Neural progenitor cell (in vitro differentiated cells): Measurements from ENCODE around the gene PRKCD. TPM values are rescaled to one million over a fixed set of nuclear protein-coding genes. Genes with fewer than 3 reads are reported as not detected.

Experiments
- DNase-seq: peaks from one replicate; pipeline ENCODE4 v3.0.0-alpha.2; 2016; ENCODE audit warnings: low spot score
- H2AFZ ChIP-seq: fragments of 200-600 bp; sonication (generic); replicated peaks from 2 replicates; pipeline ENCODE4 v1.6.1; 2016; ENCODE audit warnings: antibody characterized with exemption
- H3F3A ChIP-seq: fragments of 200-600 bp; sonication (generic); 2 replicates; pipeline ENCODE4 v1.6.1; 2016; ENCODE audit warnings: antibody characterized with exemption, low read depth
- H3K27ac ChIP-seq: fragments of 200-600 bp; sonication (generic); 2 replicates; pipeline ENCODE4 v1.5.1; 2016; ENCODE audit warnings: mild to moderate bottlenecking
- H3K27me3 ChIP-seq: fragments of 200-600 bp; sonication (generic); 2 replicates; pipeline ENCODE4 v1.6.1; 2016; ENCODE audit warnings: mild to moderate bottlenecking, moderate library complexity
- H3K36me3 ChIP-seq: fragments of 200-600 bp; sonication (generic); 2 replicates; pipeline ENCODE4 v1.5.1; 2016
- H3K4me1 ChIP-seq: fragments of 200-600 bp; sonication (generic); 2 replicates; pipeline ENCODE4 v1.6.1; 2016; ENCODE audit warnings: mixed run types
- H3K4me2 ChIP-seq: fragments of 200-600 bp; sonication (generic); 2 replicates; pipeline ENCODE4 v1.6.1; 2016
- H3K4me3 ChIP-seq: fragments of 200-600 bp; sonication (generic); 2 replicates; pipeline ENCODE4 v1.5.1; 2016
- H3K79me2 ChIP-seq: fragments of 200-600 bp; sonication (generic); 2 replicates; pipeline ENCODE4 v1.6.1; 2016; ENCODE audit warnings: low read depth
- H3K9ac ChIP-seq: fragments of 200-600 bp; sonication (generic); 2 replicates; pipeline ENCODE4 v1.6.1; 2016
- H3K9me3 ChIP-seq: fragments of 200-600 bp; sonication (generic); 2 replicates; pipeline ENCODE4 v1.5.1; 2016; ENCODE audit warnings: low read depth
- H4K20me1 ChIP-seq: fragments of 200-600 bp; sonication (generic); 2 replicates; pipeline ENCODE4 v1.6.1; 2016; ENCODE audit warnings: low read depth
- H3K27ac Mint-ChIP-seq: 3 replicates; pipeline ENCODE4 v1.8.0; 2021; ENCODE audit warnings: mixed read lengths
- H3K27me3 Mint-ChIP-seq: 2 replicates; pipeline ENCODE4 v1.8.0; 2022; ENCODE audit warnings: low read depth, mild to moderate bottlenecking, inconsistent platforms, moderate library complexity, mixed read lengths; ENCODE audit not compliant: insufficient read depth
- H3K36me3 Mint-ChIP-seq: 3 replicates; pipeline ENCODE4 v1.8.0; 2021; ENCODE audit warnings: mixed read lengths
- H3K4me1 Mint-ChIP-seq: 3 replicates; pipeline ENCODE4 v1.8.0; 2021; ENCODE audit warnings: mixed read lengths
- H3K4me3 Mint-ChIP-seq: 3 replicates; pipeline ENCODE4 v1.8.0; 2021; ENCODE audit warnings: mild to moderate bottlenecking, moderate library complexity, mixed read lengths
- H3K9me3 Mint-ChIP-seq: 3 replicates; pipeline ENCODE4 v1.8.0; 2020; ENCODE audit warnings: mixed read lengths
- EZH2 ChIP-seq: fragments of 200-600 bp; sonication (generic); IDR thresholded peaks from 2 replicates; pipeline ENCODE4 v1.6.1; 2017; ENCODE audit warnings: antibody characterized with exemption, mild to moderate bottlenecking, moderate library complexity
- EZH2phosphoT487 ChIP-seq: fragments of 200-600 bp; sonication (generic); IDR thresholded peaks from 2 replicates; pipeline ENCODE4 v1.6.1; 2017; ENCODE audit warnings: antibody characterized with exemption
- total RNA-seq: library from RNA; depleted of rRNA; stranded (reverse); fragments of >200 nt; gene quantifications from 2 replicates; pipeline ENCODE4 v1.2.3, GENCODE V29; 2015; ENCODE audit warnings: low replicate concordance
- TF ChIP-seq, protein P1 (sequence below): fragments of 200-600 bp; sonication (generic); IDR thresholded peaks from 2 replicates; pipeline ENCODE4 v1.5.1; 2017; ENCODE audit warnings: antibody characterized with exemption, mild to moderate bottlenecking

PRKCD gene
- total RNA-seq, 1 donor from 2014 or later = 8.9 TPM

DNA sequence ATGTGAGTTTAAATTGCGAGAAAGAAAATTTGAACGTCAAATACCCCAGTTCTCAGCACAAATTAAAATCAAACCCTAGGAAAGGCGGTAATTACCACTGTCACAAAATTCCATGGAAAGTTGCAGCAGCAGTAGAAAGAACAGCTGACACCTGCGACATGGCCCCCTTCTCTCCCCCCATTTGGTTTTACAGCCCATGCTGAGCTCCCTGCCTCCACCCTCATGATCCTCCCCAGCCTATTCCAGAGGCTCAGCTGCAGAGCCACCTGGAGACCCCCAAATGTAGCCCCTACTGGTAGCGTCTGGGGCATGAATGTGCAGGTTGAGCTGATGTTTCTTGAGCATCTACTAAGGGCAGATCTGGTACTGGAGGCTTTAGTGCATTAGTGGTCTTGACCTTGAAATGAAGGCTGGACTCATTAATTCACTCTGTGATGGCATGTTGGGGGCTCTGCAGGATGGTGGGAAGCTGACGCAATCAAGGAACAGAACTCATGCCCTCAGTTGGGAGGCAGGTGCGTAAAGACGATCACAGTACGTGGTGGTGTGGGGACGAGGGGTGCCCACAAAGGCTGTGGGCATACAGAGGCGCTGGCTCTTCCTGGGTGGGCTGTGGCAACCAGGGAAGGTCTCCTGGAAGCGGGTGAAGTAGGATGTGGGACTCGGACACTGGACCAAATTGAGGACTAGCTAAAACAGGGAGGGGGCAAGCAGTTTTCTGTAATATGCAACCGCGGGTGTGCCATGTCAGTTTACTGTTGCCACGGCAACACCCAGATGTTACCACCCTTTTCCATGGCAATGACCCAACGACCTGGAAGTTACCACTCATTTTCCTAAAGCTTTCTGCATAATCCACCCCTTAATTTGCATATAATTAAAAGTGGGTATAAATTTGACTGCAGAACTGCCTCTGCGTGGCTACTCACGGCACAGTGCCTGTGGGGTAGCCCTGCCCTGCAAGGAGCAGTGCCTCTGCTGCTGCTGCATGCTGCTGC is 39.8 kb downstream of the PRKCD start:
- Mint-ChIP-seq H3K4me3 (no peak overlapping the region), H3K9me3 (no peaks in the 10 kb centered on the region), H3K4me1 (peaks cover 5% of the 10 kb centered on the region), H3K36me3 (no peaks in the 10 kb centered on the region), H3K27ac (no peak overlapping the region), H3K27me3 (peaks cover 9% of the 10 kb centered on the region)
- TF ChIP-seq EZH2 = no peak
- no peak for TF ChIP-seq EZH2phosphoT487
- TF ChIP-seq, protein P1, sequence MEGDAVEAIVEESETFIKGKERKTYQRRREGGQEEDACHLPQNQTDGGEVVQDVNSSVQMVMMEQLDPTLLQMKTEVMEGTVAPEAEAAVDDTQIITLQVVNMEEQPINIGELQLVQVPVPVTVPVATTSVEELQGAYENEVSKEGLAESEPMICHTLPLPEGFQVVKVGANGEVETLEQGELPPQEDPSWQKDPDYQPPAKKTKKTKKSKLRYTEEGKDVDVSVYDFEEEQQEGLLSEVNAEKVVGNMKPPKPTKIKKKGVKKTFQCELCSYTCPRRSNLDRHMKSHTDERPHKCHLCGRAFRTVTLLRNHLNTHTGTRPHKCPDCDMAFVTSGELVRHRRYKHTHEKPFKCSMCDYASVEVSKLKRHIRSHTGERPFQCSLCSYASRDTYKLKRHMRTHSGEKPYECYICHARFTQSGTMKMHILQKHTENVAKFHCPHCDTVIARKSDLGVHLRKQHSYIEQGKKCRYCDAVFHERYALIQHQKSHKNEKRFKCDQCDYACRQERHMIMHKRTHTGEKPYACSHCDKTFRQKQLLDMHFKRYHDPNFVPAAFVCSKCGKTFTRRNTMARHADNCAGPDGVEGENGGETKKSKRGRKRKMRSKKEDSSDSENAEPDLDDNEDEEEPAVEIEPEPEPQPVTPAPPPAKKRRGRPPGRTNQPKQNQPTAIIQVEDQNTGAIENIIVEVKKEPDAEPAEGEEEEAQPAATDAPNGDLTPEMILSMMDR = no peak
- H3K4me1 ChIP-seq = no peaks in the 10 kb centered on the region
- no peaks in the 10 kb centered on the region for H4K20me1 ChIP-seq
- H3K27ac ChIP-seq = no peak overlapping the region
- H3K9ac ChIP-seq = no peak overlapping the region
- no peak overlapping the region for H3K4me3 ChIP-seq
- no peaks in the 10 kb centered on the region for H3K27me3 ChIP-seq
- H3K36me3 ChIP-seq = no peaks in the 10 kb centered on the region
- no peaks in the 10 kb centered on the region for H3K9me3 ChIP-seq
- no peak for DNase-seq
- no peaks in the 10 kb centered on the region for H3K79me2 ChIP-seq
- H3F3A ChIP-seq = peaks cover 6% of the 10 kb centered on the region
- no peak overlapping the region for H2AFZ ChIP-seq
- H3K4me2 ChIP-seq = no peak overlapping the region

- no peak overlapping the region for H3K4me3 Mint-ChIP-seq
- H3K36me3 Mint-ChIP-seq = no peaks in the 10 kb centered on the region
- Histone ChIP-seq H3K4me1 (no peaks in the 10 kb centered on the region), H3K4me2 (no peak overlapping the region), H3K9me3 (no peaks in the 10 kb centered on the region), H3K4me3 (no peak overlapping the region), H3F3A (peaks cover 6% of the 10 kb centered on the region), H2AFZ (peak overlapping the region; percentile 5), H3K79me2 (no peaks in the 10 kb centered on the region), H3K27ac (no peak overlapping the region), H3K27me3 (no peaks in the 10 kb centered on the region), H3K9ac (no peak overlapping the region), H4K20me1 (no peaks in the 10 kb centered on the region), H3K36me3 (no peaks in the 10 kb centered on the region)
- TF ChIP-seq EZH2phosphoT487 (no peak), EZH2 (no peak)
- TF ChIP-seq, protein P1 = no peak
- no peak overlapping the region for H3K27ac Mint-ChIP-seq
- DNase-seq = no peak
- H3K4me1 Mint-ChIP-seq = peaks cover 2% of the 10 kb centered on the region
- peaks cover 4% of the 10 kb centered on the region for H3K27me3 Mint-ChIP-seq
- H3K9me3 Mint-ChIP-seq = peaks cover 2% of the 10 kb centered on the region
These were observed 41.5 kb downstream of the PRKCD start for GRCh38 chr3:53202331-53203015.

- Histone ChIP-seq H3K27ac (no peak overlapping the region), H3K4me2 (no peak overlapping the region), H3K36me3 (no peaks in the 10 kb centered on the region), H3K9ac (no peak overlapping the region), H3F3A (peaks cover 7% of the 10 kb centered on the region), H3K4me3 (no peak overlapping the region), H3K27me3 (peaks cover 19% of the 10 kb centered on the region), H4K20me1 (no peaks in the 10 kb centered on the region), H3K79me2 (no peaks in the 10 kb centered on the region), H3K4me1 (peaks cover 3% of the 10 kb centered on the region), H3K9me3 (no peaks in the 10 kb centered on the region), H2AFZ (no peak overlapping the region)
- no peak overlapping the region for H3K27ac Mint-ChIP-seq
- H3K4me3 Mint-ChIP-seq = no peak overlapping the region
- TF ChIP-seq EZH2phosphoT487 (no peak), EZH2 (no peak)
- TF ChIP-seq, protein P1 = no peak
- DNase-seq = no peak
- H3K9me3 Mint-ChIP-seq = peaks cover 10% of the 10 kb centered on the region
- peaks cover 4% of the 10 kb centered on the region for H3K4me1 Mint-ChIP-seq
- H3K36me3 Mint-ChIP-seq = no peaks in the 10 kb centered on the region
- H3K27me3 Mint-ChIP-seq = peaks cover 2% of the 10 kb centered on the region
These were observed 51.0 kb downstream of the PRKCD start for GRCh38 chr3:53211706-53212702.
